Osteoblast (primary cell): ENCODE data around the gene SLC39A11. TPM values are rescaled to one million over a fixed set of nuclear protein-coding genes. Genes with fewer than 3 reads are reported as not detected.
A peak's percentile ranks its signal among the peaks of the same experiment; 100 is the strongest.

Source experiments
- DNase-seq: peaks from one replicate; pipeline ENCODE4 v3.0.0; 2011; ENCODE audit warnings: low spot score, mixed read lengths; ENCODE audit not compliant: insufficient read length; ENCODE audit errors: missing footprints
- H2AFZ ChIP-seq: 2 replicates; pipeline ENCODE4 v1.6.0; 2011; ENCODE audit warnings: mild to moderate bottlenecking, low read length
- H3K27ac ChIP-seq: 2 replicates; pipeline ENCODE4 v1.5.1; 2011; ENCODE audit warnings: mild to moderate bottlenecking, low read depth, low read length, moderate library complexity
- H3K27me3 ChIP-seq: 2 replicates; pipeline ENCODE4 v1.6.0; 2012; ENCODE audit warnings: mild to moderate bottlenecking, control low read depth, inconsistent platforms, low read length, moderate library complexity; ENCODE audit not compliant: insufficient read depth
- H3K36me3 ChIP-seq: 2 replicates; pipeline ENCODE4 v1.5.1; 2011; ENCODE audit warnings: mild to moderate bottlenecking, low read length, control low read depth, moderate library complexity; ENCODE audit not compliant: insufficient read depth
- H3K4me1 ChIP-seq: 2 replicates; pipeline ENCODE4 v1.5.1; 2011; ENCODE audit warnings: mild to moderate bottlenecking, low read length, control low read depth, moderate library complexity; ENCODE audit not compliant: insufficient read depth
- H3K4me2 ChIP-seq: 2 replicates; pipeline ENCODE4 v1.6.0; 2011; ENCODE audit warnings: mild to moderate bottlenecking, low read length; ENCODE audit not compliant: insufficient read depth
- H3K4me3 ChIP-seq: fragments of 200-600 bp; sonication (generic); 3 replicates; pipeline ENCODE4 v1.5.1; 2012; ENCODE audit warnings: mild to moderate bottlenecking, low read length, inconsistent platforms; ENCODE audit not compliant: insufficient read depth
- H3K79me2 ChIP-seq: 2 replicates; pipeline ENCODE4 v1.6.0; 2012; ENCODE audit warnings: mild to moderate bottlenecking, low read length, control low read depth, inconsistent platforms; ENCODE audit not compliant: insufficient read depth
- H3K9me3 ChIP-seq: 2 replicates; pipeline ENCODE4 v1.5.1; 2011; ENCODE audit warnings: low read depth, low read length, control low read depth
- H4K20me1 ChIP-seq: 2 replicates; pipeline ENCODE4 v1.6.0; 2012; ENCODE audit warnings: mild to moderate bottlenecking, low read length, control low read depth; ENCODE audit not compliant: insufficient read depth
- total RNA-seq: library from RNA; depleted of rRNA; stranded (reverse); fragments of >200 nt; gene quantifications from 2 replicates; pipeline ENCODE4 v1.2.3, GENCODE V29; 2012
- TF ChIP-seq, protein P1 (sequence below): IDR thresholded peaks from 2 replicates; pipeline ENCODE4 v1.5.1; 2011; ENCODE audit warnings: mild to moderate bottlenecking, low read depth, low read length, moderate library complexity; ENCODE audit errors: extremely low read depth

SLC39A11 gene
- total RNA-seq, 1 donor = 27.1 TPM

DNA sequence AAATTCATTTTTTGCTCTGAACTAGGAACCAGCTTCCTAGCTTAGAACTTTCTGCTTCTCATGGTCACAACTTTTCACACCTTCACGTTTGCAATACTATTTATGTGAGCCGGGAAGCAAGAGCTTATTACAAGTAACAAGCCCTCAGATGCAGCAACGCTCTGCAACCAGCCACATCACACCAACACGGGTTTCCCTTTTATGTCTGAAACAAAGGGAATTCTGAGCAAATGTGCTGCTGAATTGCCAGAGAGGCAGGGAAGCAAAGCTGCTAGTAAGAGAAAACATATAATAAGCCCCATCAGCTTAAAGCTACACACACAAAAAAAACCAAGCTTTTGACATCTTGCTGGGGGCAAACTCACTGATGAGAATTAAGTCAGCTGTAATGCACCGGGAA, 122.2 kb downstream of the SLC39A11 start:
- TF ChIP-seq, protein P1, sequence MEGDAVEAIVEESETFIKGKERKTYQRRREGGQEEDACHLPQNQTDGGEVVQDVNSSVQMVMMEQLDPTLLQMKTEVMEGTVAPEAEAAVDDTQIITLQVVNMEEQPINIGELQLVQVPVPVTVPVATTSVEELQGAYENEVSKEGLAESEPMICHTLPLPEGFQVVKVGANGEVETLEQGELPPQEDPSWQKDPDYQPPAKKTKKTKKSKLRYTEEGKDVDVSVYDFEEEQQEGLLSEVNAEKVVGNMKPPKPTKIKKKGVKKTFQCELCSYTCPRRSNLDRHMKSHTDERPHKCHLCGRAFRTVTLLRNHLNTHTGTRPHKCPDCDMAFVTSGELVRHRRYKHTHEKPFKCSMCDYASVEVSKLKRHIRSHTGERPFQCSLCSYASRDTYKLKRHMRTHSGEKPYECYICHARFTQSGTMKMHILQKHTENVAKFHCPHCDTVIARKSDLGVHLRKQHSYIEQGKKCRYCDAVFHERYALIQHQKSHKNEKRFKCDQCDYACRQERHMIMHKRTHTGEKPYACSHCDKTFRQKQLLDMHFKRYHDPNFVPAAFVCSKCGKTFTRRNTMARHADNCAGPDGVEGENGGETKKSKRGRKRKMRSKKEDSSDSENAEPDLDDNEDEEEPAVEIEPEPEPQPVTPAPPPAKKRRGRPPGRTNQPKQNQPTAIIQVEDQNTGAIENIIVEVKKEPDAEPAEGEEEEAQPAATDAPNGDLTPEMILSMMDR = no peak
- no peak for DNase-seq
- Histone ChIP-seq H2AFZ (no peak overlapping the region), H3K4me1 (peaks cover 15% of the 10 kb centered on the region), H3K36me3 (no peaks in the 10 kb centered on the region), H3K4me2 (no peak overlapping the region), H3K79me2 (no peaks in the 10 kb centered on the region), H4K20me1 (peaks cover 21% of the 10 kb centered on the region), H3K4me3 (no peak overlapping the region), H3K27ac (no peak overlapping the region), H3K27me3 (no peaks in the 10 kb centered on the region), H3K9me3 (no peaks in the 10 kb centered on the region)

DNA sequence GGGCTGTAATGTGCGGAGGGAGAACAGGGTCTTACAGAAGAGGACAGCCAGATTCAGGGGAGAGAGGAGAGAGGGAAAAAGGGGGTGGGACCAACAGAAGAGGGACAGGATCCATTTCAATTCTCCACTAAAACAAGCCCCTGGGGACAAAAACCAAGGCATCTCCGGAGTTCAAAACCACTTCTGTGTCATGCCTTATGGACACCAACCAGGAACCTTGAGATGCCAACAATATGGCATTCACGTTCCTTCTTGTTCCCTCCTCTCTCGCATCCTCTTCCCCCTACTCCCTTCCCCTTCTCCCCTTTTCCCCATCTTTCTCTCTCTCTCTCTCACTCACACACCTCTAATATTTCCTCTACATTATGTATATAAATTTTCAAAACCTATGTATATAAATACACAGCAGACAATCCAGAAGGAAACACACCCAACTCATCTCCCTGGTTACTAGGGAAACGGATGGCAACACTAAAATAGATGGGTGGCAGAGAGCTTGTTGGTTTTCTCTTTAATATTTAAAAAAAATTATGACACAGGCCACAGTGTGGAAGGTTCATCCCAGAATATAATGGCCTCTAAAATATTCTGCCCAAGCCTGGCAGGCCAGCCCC, 123.1 kb downstream of the SLC39A11 start:
- Histone ChIP-seq H3K4me1 (peaks cover 15% of the 10 kb centered on the region), H3K27ac (no peak overlapping the region), H3K79me2 (no peaks in the 10 kb centered on the region), H4K20me1 (peaks cover 16% of the 10 kb centered on the region), H3K9me3 (no peaks in the 10 kb centered on the region), H3K4me2 (no peak overlapping the region), H2AFZ (no peak overlapping the region), H3K27me3 (no peaks in the 10 kb centered on the region), H3K36me3 (no peaks in the 10 kb centered on the region), H3K4me3 (no peak overlapping the region)
- TF ChIP-seq, protein P1 = no peak
- no peak for DNase-seq

DNA sequence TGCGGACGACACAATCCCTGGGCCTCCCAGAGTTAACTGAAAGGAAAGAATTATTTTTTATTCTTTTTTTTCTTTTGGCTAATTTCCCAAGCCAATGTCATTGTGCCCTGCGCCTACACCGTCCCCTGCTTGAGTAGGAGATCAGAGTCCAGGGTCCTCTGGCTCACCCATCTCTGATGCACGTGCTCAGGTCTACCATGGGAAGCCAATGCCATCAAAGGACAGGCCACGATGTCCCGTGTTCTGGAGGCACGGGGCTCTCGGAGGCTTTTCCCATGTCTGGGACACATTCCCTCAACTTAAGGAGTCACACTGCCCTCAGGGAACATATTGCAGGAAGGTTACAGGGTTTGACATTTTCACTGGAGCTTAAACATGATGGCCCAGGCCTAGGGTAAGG, 123.7 kb downstream of the SLC39A11 start:
- H3K36me3 ChIP-seq = no peaks in the 10 kb centered on the region

GRCh38 chr17:72967977-72968585, 124.4 kb downstream of the SLC39A11 start:
- H3K4me1 ChIP-seq = peaks cover 15% of the 10 kb centered on the region
- H3K36me3 ChIP-seq = no peaks in the 10 kb centered on the region
- no peak overlapping the region for H3K27ac ChIP-seq
- H4K20me1 ChIP-seq = peaks cover 16% of the 10 kb centered on the region
- no peaks in the 10 kb centered on the region for H3K9me3 ChIP-seq
- H2AFZ ChIP-seq = no peak overlapping the region
- DNase-seq = peak; percentile 79
- H3K4me3 ChIP-seq = no peak overlapping the region
- no peaks in the 10 kb centered on the region for H3K79me2 ChIP-seq
- no peaks in the 10 kb centered on the region for H3K27me3 ChIP-seq
- TF ChIP-seq, protein P1 = no peak
- H3K4me2 ChIP-seq = no peak overlapping the region

More for the DNA sequence above, 123.7 kb downstream of the SLC39A11 start:
- no peaks in the 10 kb centered on the region for H3K79me2 ChIP-seq
- no peak overlapping the region for H2AFZ ChIP-seq
- no peak overlapping the region for H3K4me3 ChIP-seq
- H3K4me2 ChIP-seq = no peak overlapping the region
- TF ChIP-seq, protein P1 = no peak
- H3K27me3 ChIP-seq = no peaks in the 10 kb centered on the region
- H3K4me1 ChIP-seq = peaks cover 15% of the 10 kb centered on the region
- H3K27ac ChIP-seq = no peak overlapping the region
- no peak for DNase-seq
- H3K9me3 ChIP-seq = no peaks in the 10 kb centered on the region
- H4K20me1 ChIP-seq = peaks cover 16% of the 10 kb centered on the region
